Posterior cingulate gyrus (tissue), 11 donors: ENCODE measurements around the gene CCDC85C.

Experiments
- DNase-seq, 10 donors: peaks; one replicate each; pipeline versions ENCODE4 v3.0.0 to v3.0.0-alpha.2; 2020 to 2021; ENCODE audit warnings: mixed read lengths in 3 of 10
- intact Hi-C: fragments of 100-400 bp; cut with DNase I; formaldehyde crosslinking; loops from one replicate; pipeline ENCODE4 v1.15.1; 2023

The CCDC85C gene

GRCh38 chr14:99548255-99548654, 55.8 kb downstream of the CCDC85C start:
- intact Hi-C loops: no loop called here
- DNase-seq: no peak

DNA sequence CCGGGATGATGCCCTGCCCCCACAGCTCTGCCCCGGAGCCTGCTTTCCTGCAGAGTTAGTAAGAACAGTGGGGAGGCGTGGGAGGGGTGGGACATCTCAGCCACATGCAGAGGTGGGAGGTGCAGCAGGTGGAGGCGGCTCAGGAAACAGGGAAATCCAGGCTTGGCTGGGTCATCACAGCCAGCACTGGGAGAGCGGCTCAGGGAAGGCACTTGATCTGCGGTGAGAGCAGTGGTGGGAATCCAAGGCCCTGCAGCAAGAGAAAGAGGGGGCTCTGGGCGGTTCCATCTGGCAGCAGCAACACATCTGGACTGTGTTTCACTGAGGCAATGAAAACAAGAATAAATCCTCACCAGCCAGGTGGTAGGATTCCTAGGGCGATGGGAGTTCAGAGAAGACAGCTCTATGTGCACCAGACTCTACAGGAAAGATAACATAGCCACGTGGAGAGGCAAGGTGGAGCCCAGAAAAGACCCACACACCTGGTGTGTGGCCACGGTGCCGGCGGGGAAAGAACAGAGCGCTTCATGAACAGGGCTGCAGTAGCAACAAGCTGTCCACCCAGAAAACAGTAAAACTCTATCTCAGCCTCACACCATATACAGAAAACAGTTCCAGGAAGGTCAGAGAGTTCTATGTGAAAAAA, 57.6 kb downstream of the CCDC85C start:
- no peak for DNase-seq
- intact Hi-C loops: no loop called here

- DNase-seq: no peak
These were observed 58.4 kb downstream of the CCDC85C start for GRCh38 chr14:99545586-99545985.

GRCh38 chr14:99544991-99545390, 59.0 kb downstream of the CCDC85C start:
- DNase-seq: no peak

More at GRCh38 chr14:99545586-99545985, 58.4 kb downstream of the CCDC85C start:
- intact Hi-C loops: no loop called here

DNA sequence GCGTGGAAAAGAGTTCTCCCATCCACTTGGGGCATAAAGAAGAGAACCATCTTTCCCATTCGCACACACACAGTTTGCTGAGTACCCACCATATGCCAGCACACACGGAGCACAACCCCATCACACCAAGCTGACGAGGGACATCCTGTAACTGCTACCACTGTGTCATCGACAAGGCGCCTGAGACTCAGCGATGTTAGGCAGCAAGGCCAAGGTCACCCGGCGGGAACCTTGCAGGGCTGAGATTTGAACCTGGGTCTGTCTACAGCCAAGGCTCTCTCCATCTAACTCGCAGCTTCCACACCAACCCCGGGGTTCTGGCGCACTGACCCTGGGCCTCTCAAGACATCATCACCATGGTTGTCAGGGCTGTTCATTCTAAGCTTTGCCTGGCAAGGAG, 60.0 kb downstream of the CCDC85C start:
- intact Hi-C loops: no loop called here
- no peak for DNase-seq

More at GRCh38 chr14:99544991-99545390, 59.0 kb downstream of the CCDC85C start:
- intact Hi-C loops: no loop called here

- intact Hi-C loops: no loop called here
- no peak for DNase-seq
These were observed 60.6 kb downstream of the CCDC85C start for GRCh38 chr14:99543370-99543769.

DNA sequence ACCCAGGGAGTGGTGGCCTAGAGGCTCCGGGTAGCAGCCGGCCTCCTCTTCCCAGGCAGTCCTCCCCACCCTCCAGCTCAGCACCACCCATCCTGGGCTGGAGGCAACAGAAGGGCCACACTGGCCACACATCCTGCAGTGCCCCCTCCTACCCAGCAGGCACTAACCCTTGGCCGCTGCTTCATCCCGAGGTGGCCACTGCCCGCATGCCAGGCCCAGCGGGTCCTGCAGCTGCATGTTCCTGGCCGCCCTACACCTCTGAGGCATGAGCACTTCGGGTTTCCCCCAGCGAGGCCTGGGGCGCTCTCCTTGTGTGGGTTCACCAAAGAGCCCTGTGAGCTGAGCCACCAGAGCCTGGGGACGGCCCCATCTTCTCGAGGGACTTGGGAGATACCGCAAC, 61.4 kb downstream of the CCDC85C start:
- no peak for DNase-seq
- intact Hi-C loops: no loop called here

- no peak for DNase-seq
- intact Hi-C loops: no loop called here
These were observed 62.1 kb downstream of the CCDC85C start for GRCh38 chr14:99541677-99542470.

GRCh38 chr14:99541211-99541610, 62.8 kb downstream of the CCDC85C start:
- intact Hi-C loops: no loop called here
- no peak for DNase-seq

DNA sequence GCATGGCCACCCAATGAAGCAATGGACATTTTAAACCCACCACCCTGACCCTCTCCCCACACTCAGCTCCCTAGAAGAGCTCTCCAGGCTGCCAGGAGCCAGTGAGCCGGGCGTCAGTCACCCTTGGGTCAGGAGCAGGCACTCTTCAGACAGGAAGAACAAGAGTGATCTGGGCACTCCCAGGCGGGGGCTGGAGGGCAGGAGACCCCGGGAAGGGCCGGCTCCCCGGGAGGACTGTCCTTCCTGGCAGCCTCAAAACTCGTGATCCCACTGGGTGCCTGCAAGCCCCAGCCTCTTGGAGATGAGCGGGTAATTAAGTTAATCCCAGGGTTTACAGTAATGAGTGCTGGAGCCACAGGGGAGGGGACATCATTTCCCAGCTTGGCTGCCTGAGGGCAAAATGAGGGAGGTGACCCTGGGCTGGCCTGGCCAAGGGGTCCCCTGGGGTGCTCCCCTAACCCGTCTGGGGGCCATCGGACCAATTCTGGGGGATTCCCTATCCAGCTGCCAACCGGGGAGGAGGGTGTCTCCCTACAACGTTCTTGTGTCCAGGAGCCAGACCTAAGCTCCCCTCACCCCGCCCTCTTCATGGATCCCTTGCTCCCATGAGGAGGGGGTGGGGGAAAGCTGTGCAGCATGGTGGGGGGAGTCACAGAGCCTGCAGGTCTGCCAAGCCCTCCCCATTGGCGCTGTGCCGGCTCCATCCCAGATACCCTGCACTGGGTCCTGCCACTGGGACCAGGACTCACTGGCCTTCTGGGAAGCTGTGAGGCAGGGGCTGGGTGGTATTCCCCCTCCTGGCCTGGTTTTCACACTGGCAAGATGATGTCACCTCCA, 63.6 kb downstream of the CCDC85C start:
- intact Hi-C loops: no loop called here
- DNase-seq: no peak

- intact Hi-C loops: no loop called here
- no peak for DNase-seq
These were observed 64.5 kb downstream of the CCDC85C start for GRCh38 chr14:99539491-99539890.

DNA sequence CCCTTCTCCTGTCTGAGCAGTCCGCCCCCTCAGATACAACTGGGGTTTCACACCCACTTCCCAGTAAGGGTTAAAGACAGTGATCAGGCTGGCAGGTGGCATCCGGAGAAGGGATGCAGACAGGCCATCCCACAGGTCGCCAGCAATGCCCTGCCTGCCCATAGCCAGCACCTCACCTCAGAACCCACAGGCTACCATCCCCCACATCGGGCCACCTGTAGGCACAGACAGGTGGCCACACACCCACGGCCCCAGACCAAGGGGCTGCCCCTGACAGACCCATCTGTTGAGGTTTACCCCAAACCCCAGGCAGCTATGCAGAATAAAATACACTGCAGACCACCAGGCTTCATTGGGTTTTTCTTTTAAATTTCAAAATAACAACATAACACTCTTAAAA, 65.3 kb downstream of the CCDC85C start:
- intact Hi-C loops: no loop called here
- DNase-seq: no peak

DNA sequence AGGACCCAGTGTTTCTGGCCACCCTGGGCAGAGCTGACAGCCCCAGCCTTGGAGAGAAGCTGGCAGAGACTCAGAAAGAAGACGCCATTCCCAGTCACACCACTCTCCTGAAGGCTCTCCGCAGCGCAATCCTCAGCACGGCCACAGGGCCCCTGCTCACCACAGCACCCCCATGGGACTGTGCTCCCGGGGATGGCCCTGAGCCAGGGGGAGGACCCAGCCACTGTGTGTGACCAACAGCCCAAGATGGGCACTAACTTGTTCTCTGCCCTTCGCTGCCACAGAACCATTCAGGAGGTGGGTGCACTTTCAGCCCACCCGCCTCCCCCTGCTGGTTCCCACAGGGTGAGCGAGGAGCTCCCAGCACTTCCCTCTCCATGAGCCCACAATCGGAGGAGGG, 65.7 kb downstream of the CCDC85C start:
- intact Hi-C loops: no loop called here
- DNase-seq: no peak

- intact Hi-C loops: no loop called here
- no peak for DNase-seq
These were observed 66.6 kb downstream of the CCDC85C start for GRCh38 chr14:99537399-99537798.

GRCh38 chr14:99535908-99536778, 67.9 kb downstream of the CCDC85C start:
- intact Hi-C loops: no loop called here
- DNase-seq: no peak

DNA sequence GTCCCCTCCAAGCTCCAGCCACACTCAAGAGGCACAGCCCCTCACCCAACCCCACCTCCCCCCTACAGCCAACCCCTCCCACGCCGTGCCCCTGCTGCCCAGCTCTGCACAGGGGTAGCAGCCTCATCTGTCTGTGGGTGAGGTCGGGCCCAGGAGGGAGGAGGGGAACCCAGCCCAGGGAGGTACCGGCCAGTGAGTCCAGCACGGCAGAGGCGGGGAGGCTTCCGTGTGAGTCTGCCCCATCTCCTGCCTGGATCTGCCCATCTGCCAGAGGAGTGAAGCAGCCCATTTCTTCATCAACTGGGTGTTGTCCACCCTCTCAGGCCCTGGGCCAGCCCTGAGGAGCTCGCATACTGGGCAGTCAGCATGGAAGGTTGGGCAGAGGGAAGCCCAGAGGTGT, 68.6 kb downstream of the CCDC85C start:
- intact Hi-C loops: no loop called here

GRCh38 chr14:99534863-99535262, 69.1 kb downstream of the CCDC85C start:
- DNase-seq: peak; percentile 26 to 93 (median 58)
- intact Hi-C loops: no loop called here

More for the DNA sequence above, 68.6 kb downstream of the CCDC85C start:
- DNase-seq: no peak

DNA sequence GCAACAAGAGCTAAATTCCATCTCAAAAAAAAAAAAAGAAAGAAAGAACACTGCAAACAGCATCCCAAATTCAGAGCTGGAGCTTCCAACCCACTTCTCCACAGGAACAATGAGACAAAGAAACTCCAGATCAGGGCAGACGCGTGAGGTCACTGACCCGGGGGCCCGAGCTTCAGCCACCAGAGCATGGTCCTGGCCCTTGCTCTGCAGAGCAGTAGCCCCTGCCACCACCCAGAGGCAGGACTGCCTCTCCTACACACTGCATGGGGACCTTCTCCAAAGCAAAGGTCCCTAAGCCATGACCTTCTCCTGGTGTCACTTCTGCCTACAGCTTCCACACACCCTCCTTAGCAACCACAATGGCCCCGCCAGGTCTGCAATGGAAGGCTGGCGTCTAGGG, 69.7 kb downstream of the CCDC85C start:
- intact Hi-C loops: no loop called here
- DNase-seq: no peak

GRCh38 chr14:99532310-99532709, 71.7 kb downstream of the CCDC85C start:
- DNase-seq: no peak
- intact Hi-C loops: no loop called here
